Neuronal stem cell (in vitro differentiated cells): Measurements from ENCODE around the gene GPR108.

Source experiments
- DNase-seq: peaks from one replicate; pipeline ENCODE4 v3.0.0-alpha.2; 2013; ENCODE audit warnings: low spot score
- H2AFZ ChIP-seq: one replicate; pipeline ENCODE4 v1.6.1; 2013; ENCODE audit warnings: mild to moderate bottlenecking, low read length, inconsistent platforms
- H2AK5ac ChIP-seq: 2 replicates; pipeline ENCODE4 v1.6.1; 2013; ENCODE audit warnings: low read depth, mild to moderate bottlenecking, inconsistent platforms, low read length, moderate library complexity, mixed read lengths
- H2BK120ac ChIP-seq: 2 replicates; pipeline ENCODE4 v1.6.1; 2013; ENCODE audit warnings: low read depth, mild to moderate bottlenecking, inconsistent platforms, low read length, moderate library complexity, mixed read lengths
- H2BK12ac ChIP-seq: one replicate; pipeline ENCODE4 v1.6.1; 2013; ENCODE audit warnings: low read length, inconsistent platforms
- H2BK15ac ChIP-seq: 2 replicates; pipeline ENCODE4 v1.6.1; 2013; ENCODE audit warnings: mild to moderate bottlenecking, low read length, inconsistent platforms, mixed read lengths
- H2BK5ac ChIP-seq: one replicate; pipeline ENCODE4 v1.6.1; 2013; ENCODE audit warnings: inconsistent platforms, mild to moderate bottlenecking, low read length, moderate library complexity
- H3K14ac ChIP-seq: one replicate; pipeline ENCODE4 v1.6.1; 2013; ENCODE audit warnings: low read length, inconsistent platforms
- H3K18ac ChIP-seq: 2 replicates; pipeline ENCODE4 v1.6.1; 2013; ENCODE audit warnings: low read length, inconsistent platforms
- H3K23ac ChIP-seq: 2 replicates; pipeline ENCODE4 v1.6.1; 2013; ENCODE audit warnings: low read depth, mild to moderate bottlenecking, mixed read lengths, low read length, inconsistent platforms; ENCODE audit not compliant: poor library complexity
- H3K27ac ChIP-seq: replicated peaks from 3 replicates; pipeline ENCODE4 v1.5.1; 2013; ENCODE audit warnings: low read length, inconsistent platforms
- H3K27me3 ChIP-seq, 3 experiments: 2 replicates each; pipeline ENCODE4 v1.6.1; 2013; ENCODE audit warnings: low read length in 3 of 3, mild to moderate bottlenecking in 2 of 3, inconsistent platforms in 1 of 3, low read depth in 1 of 3, mixed read lengths in 1 of 3, moderate library complexity in 1 of 3; ENCODE audit not compliant: control insufficient read depth in 3 of 3, insufficient read depth in 3 of 3
- H3K36me3 ChIP-seq, 2 donors: replicated peaks in 1 of 2; 2 replicates each; pipeline ENCODE4 v1.6.1; 2013; ENCODE audit warnings: low read length in 2 of 2; ENCODE audit not compliant: control insufficient read depth in 2 of 2, insufficient read depth in 2 of 2
- H3K4ac ChIP-seq: 2 replicates; pipeline ENCODE4 v1.6.1; 2013; ENCODE audit warnings: inconsistent platforms, mild to moderate bottlenecking, low read length, moderate library complexity
- H3K4me1 ChIP-seq, 2 donors: 1 replicate in 1 of 2; 2 replicates in 1 of 2; pipeline ENCODE4 v1.6.1; 2013; ENCODE audit warnings: low read length in 2 of 2, low read depth in 1 of 2; ENCODE audit not compliant: control insufficient read depth in 2 of 2, insufficient read depth in 1 of 2
- H3K4me2 ChIP-seq: one replicate; pipeline ENCODE4 v1.6.1; 2013; ENCODE audit warnings: mild to moderate bottlenecking, low read length, inconsistent platforms; ENCODE audit not compliant: insufficient read depth, poor library complexity, severe bottlenecking
- H3K4me3 ChIP-seq, 2 donors: 2 replicates each; pipeline ENCODE4 v1.5.1; 2013; ENCODE audit warnings: low read length in 2 of 2, mild to moderate bottlenecking in 2 of 2, inconsistent platforms in 1 of 2, moderate library complexity in 1 of 2
- H3K79me1 ChIP-seq: one replicate; pipeline ENCODE4 v1.6.1; 2013; ENCODE audit warnings: low read depth, mild to moderate bottlenecking, inconsistent platforms, low read length, moderate library complexity
- H3K9ac ChIP-seq: one replicate; pipeline ENCODE4 v1.6.1; 2013; ENCODE audit warnings: mild to moderate bottlenecking, low read depth, low read length, inconsistent platforms; ENCODE audit not compliant: poor library complexity
- H3K9me3 ChIP-seq, 2 donors: replicated peaks in 1 of 2; 2 replicates each; pipeline versions ENCODE3 to v1.6.1; 2013; ENCODE audit warnings: low read length in 2 of 2, mild to moderate bottlenecking in 2 of 2, inconsistent platforms in 1 of 2, low read depth in 1 of 2, mixed read lengths in 1 of 2, moderate library complexity in 1 of 2; ENCODE audit not compliant: control insufficient read depth in 2 of 2, insufficient read depth in 1 of 2
- H4K8ac ChIP-seq: one replicate; pipeline ENCODE4 v1.6.1; 2013; ENCODE audit warnings: low read depth, mild to moderate bottlenecking, inconsistent platforms, low read length, moderate library complexity
- H4K91ac ChIP-seq: one replicate; pipeline ENCODE4 v1.6.1; 2013; ENCODE audit warnings: low read length, low read depth, mild to moderate bottlenecking, inconsistent platforms; ENCODE audit not compliant: poor library complexity
- WGBS, 2 donors: extraction: QIAGEN DNeasy Blood & Tissue Kit; methylation state at CpG; one replicate each; pipeline ENCODE4 v1.1.7; 2013; ENCODE audit warnings: missing lambda C conversion rate in 2 of 2, mixed read lengths in 1 of 2; ENCODE audit not compliant: insufficient read length in 2 of 2, insufficient replicate concordance in 1 of 2; ENCODE audit errors: extremely low coverage in 2 of 2; 5-methylcytosine and 5-hydroxymethylcytosine counted together

GPR108 gene

DNA sequence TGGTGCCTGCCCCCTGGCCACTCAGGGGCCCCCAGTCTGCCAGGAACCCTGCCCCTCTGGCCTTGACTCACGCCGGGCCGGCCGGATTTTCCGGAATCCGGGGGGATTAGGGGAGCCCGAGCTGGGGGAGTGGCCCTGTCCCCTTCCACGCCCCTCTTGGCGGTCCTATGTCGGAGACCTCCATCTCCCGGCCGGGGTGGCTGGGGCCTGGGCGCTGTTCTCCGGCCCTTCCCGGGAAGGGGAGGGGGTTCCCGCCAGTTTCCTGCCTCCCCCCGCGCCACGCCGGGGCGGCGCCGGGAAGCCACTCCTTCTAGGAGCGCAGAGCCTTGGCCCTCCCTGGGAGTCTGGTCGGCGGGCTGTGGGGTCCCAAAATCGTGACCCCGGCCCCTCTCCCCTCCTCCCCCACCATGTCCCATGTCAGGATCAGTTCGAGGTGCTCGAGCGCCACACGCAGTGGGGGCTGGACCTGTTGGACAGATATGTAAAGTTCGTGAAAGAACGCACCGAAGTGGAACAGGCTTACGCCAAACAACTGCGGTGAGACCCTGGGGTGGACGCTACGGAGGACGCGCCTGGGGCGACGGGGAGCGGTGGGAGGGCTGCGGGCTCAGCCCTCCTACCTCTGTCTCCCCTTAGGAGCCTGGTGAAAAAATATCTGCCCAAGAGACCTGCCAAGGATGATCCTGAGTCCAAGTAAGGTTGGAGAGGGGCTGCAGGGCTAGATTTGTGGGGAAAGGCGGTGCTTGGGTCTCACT lies 3.4 kb upstream of the GPR108 start:
- Histone ChIP-seq H4K8ac (no peak overlapping the region), H3K4me3 (peak overlapping the region; percentile 72 to 95), H2BK120ac (no peak overlapping the region), H2BK15ac (no peak overlapping the region), H3K27me3 (no peaks in the 10 kb centered on the region), H4K91ac (no peak overlapping the region), H3K18ac (peak overlapping the region; percentile 93), H3K14ac (no peak overlapping the region), H2BK5ac (peak overlapping the region; percentile 68), H3K79me1 (no peaks in the 10 kb centered on the region), H2AK5ac (peak overlapping the region; percentile 57), H3K23ac (peak overlapping the region; percentile 52), H3K9me3 (peaks cover 0 to 3% of the 10 kb centered on the region in 2 donors), H3K36me3 (peaks cover 3 to 17% of the 10 kb centered on the region in 2 donors), H2AFZ (peak overlapping the region; percentile 88), H3K9ac (peak overlapping the region; percentile 79), H3K27ac (no peak overlapping the region), H2BK12ac (no peak overlapping the region), H3K4me2 (peak overlapping the region; percentile 79), H3K4me1 (peaks cover 33 to 36% of the 10 kb centered on the region in 2 donors), H3K4ac (no peak overlapping the region)
- peak; percentile 67 for DNase-seq
- no CpG with 5 or more reads among the region's 46 CpGs for WGBS, 2 donors

DNA sequence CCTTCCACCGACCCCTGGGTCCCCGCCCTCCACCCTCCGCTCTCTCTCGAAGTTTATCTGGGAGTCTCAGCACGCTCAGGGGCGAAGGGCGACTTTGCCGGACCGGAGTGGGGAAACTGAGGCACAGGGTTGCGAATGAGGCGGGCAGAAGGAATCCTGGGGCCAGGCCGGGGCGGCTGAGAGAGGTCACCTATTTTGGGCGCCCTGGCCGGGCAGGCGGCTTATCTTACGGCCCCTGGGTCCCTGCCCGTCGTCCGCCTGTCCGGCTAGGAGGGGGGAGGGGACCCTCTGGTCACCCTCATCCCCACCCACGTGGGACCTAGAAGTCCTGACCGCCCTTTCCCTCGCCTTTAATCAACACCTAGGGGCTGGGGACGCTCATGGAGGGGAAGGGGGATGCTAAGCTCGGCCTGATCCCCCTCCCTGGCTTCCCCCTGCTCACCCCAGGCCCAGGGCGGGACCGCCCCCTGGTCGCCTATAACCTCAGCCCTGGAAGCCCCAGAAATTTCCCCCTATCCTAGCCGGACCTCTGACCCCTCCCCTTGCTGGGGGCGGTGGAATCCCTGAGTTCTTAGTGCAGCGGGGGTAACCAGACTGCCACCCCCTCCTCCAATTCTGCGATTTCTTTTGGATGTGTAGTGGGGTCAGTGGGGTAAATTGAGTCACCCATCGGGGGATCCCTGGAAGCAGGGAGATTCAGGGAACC lies 2.7 kb upstream of the GPR108 start:
- peak overlapping the region; percentile 64 for H2BK120ac ChIP-seq
- H2BK12ac ChIP-seq, result no peak overlapping the region
- peak overlapping the region; percentile 72 to 95 for H3K4me3 ChIP-seq
- H3K23ac ChIP-seq, result peak overlapping the region; percentile 52
- peaks cover 34 to 39% of the 10 kb centered on the region in 2 donors for H3K4me1 ChIP-seq
- H3K18ac ChIP-seq, result peak overlapping the region; percentile 93
- no peak overlapping the region for H2BK15ac ChIP-seq
- no peak overlapping the region for H4K91ac ChIP-seq
- H2BK5ac ChIP-seq, result peak overlapping the region; percentile 49
- H2AFZ ChIP-seq, result peak overlapping the region; percentile 88
- H3K27ac ChIP-seq, result no peak overlapping the region
- no peak overlapping the region for H3K4ac ChIP-seq
- H3K4me2 ChIP-seq, result peak overlapping the region; percentile 79
- H3K27me3 ChIP-seq, result no peaks in the 10 kb centered on the region
- no peaks in the 10 kb centered on the region for H3K9me3 ChIP-seq
- H4K8ac ChIP-seq, result no peak overlapping the region
- no CpG with 5 or more reads among the region's 34 CpGs for WGBS, 2 donors
- H3K9ac ChIP-seq, result peak overlapping the region; percentile 75
- peaks cover 2% of the 10 kb centered on the region for H3K79me1 ChIP-seq
- DNase-seq, result no peak
- peak overlapping the region; percentile 57 for H2AK5ac ChIP-seq
- peaks cover 2 to 10% of the 10 kb centered on the region in 2 donors for H3K36me3 ChIP-seq
- H3K14ac ChIP-seq, result no peak overlapping the region

DNA sequence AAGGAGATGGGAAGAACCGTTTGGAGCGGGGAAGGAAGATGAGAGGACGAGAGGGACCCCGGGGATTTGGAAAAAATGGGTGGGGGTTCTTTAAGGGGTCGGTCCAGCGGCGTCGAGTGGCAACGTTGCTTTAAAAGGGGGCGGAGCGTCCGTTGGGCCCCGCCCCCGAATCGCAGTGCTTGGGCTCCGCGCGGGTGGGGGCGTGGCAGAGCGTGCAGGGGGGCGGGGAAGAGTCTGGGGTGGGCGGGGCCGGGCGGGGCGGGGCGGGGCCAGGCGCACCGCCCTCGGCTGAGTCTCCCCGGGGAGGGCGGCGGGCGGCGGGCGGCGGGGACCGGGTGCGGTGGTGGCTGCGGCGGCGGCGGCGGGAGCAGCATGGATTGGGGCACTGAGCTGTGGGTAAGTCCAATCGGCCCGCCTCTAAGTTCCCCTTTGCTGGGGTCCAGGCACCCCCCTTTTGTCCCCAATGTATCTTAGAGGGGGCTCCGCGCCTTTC lies 2.1 kb upstream of the GPR108 start, which contains the start of gene TRIP10:
TSS of gene TRIP10 (plus strand) at position 291 of the 493 bp plus-strand sequence. CDS start at position 373, 82 bp downstream.
- H2BK120ac ChIP-seq, result peak within 1 kb of the TSS; percentile 92
- peak within 1 kb of the TSS; percentile 76 for H2BK5ac ChIP-seq
- peaks cover 2% of the 10 kb centered on the region for H3K79me1 ChIP-seq
- H3K18ac ChIP-seq, result peak within 1 kb of the TSS; percentile 93
- peaks cover 30 to 36% of the 10 kb centered on the region in 2 donors for H3K4me1 ChIP-seq
- H3K27ac ChIP-seq, result peak within 1 kb of the TSS; percentile 32
- peak within 1 kb of the TSS; percentile 90 for H2AFZ ChIP-seq
- H3K9ac ChIP-seq, result peak within 1 kb of the TSS; percentile 75
- H3K14ac ChIP-seq, result no peak within 1 kb of the TSS
- H3K4ac ChIP-seq, result no peak within 1 kb of the TSS
- H3K4me2 ChIP-seq, result peak within 1 kb of the TSS; percentile 79
- H3K23ac ChIP-seq, result peak within 1 kb of the TSS; percentile 97
- peak; percentile 79 for DNase-seq
- peak within 1 kb of the TSS; percentile 91 for H2AK5ac ChIP-seq
- no peak within 1 kb of the TSS for H4K8ac ChIP-seq
- peak within 1 kb of the TSS; percentile 92 for H2BK12ac ChIP-seq
- H3K9me3 ChIP-seq, result no peaks in the 10 kb centered on the region
- H3K36me3 ChIP-seq, result peaks cover 0 to 6% of the 10 kb centered on the region in 2 donors
- peak within 1 kb of the TSS; percentile 97 for H2BK15ac ChIP-seq
- WGBS, 2 donors, result no CpG with 5 or more reads among the region's 47 CpGs
- H3K4me3 ChIP-seq, result peak within 1 kb of the TSS; percentile 72 to 95
- H4K91ac ChIP-seq, result no peak within 1 kb of the TSS
- no peaks in the 10 kb centered on the region for H3K27me3 ChIP-seq
